Anterior cingulate cortex (tissue), 58 donors: ENCODE data around the gene COG5.

Experiments used
- DNase-seq, 58 donors: peaks; one replicate each; lab custom pipeline; 2025; lab: John Stamatoyannopoulos, UW

Gene COG5

DNA sequence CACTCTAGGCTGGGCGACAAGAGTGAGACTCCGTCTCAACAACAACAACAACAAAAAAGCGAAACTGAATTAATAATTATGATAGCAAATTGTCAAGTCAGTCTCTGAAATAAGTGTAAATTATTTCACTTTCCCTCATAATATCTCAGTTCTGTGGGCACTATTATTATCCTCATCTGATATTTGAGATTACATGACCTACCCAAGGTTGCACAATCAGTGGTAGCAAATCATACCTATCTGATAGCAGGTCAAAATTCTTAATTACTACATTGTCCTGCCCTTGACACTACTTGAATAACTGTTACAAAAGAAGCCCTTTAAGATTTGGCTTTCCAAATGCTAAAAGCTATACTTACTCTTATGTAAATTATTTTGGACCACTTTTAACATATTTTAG lies 209.1 kb downstream of the COG5 start:
- no peak for DNase-seq

DNA sequence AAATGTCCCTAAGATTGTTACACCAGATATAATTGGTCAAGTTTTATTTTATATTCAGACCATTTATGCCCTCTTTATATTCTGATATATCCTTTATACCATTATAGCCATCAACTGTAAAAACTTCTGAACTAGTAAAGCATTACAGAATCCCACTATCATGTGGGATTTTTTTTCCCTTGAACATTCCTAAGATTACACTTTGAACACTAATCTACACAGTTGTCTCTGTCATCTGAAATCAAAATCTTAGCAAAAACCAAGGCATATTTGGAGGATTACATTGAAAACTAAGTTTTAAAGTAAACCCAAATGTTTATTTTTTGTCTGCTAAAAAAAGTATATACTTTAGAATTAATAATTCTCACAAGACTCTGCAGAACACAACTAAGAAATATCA lies 210.0 kb downstream of the COG5 start:
- no peak for DNase-seq

GRCh38 chr7:107345898-107346297 lies 217.8 kb downstream of the COG5 start:
- no peak for DNase-seq

- DNase-seq: no peak
Measured at GRCh38 chr7:107344799-107345198, 218.9 kb downstream of the COG5 start.

- no peak for DNase-seq
Measured at GRCh38 chr7:107344286-107344685, 219.4 kb downstream of the COG5 start.

- no peak for DNase-seq
Measured at GRCh38 chr7:107338080-107338479, 225.6 kb downstream of the COG5 start.

- no peak for DNase-seq
Measured at GRCh38 chr7:107332488-107333269, 231.0 kb downstream of the COG5 start.

GRCh38 chr7:107330478-107330877 lies 233.2 kb downstream of the COG5 start:
- DNase-seq: no peak

DNA sequence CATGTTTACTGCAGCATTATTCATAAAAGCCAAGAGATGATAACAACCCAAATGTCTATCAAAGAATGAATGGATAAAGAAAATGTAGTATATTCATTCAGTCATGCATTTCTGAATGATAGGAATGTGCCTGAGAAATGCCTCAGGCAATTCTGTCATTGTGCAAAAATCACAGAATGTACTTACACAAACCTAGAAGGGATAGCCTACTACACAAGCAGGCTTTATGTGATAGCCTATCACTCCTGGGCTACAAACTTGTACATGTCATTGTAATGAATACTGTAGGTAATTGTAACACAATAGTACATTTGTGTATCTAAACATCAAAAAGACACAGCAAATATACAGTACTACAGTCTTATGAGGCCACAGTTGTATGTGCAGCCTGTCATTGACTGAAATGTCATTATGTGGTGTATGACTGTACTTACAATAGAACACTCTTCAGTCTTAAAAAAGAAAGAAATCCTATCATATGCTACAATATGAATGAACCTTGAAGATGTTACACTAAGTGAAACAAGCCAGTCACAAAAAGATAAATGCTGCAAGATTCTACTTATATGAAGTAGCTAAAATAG lies 235.6 kb downstream of the COG5 start:
- DNase-seq: no peak

DNA sequence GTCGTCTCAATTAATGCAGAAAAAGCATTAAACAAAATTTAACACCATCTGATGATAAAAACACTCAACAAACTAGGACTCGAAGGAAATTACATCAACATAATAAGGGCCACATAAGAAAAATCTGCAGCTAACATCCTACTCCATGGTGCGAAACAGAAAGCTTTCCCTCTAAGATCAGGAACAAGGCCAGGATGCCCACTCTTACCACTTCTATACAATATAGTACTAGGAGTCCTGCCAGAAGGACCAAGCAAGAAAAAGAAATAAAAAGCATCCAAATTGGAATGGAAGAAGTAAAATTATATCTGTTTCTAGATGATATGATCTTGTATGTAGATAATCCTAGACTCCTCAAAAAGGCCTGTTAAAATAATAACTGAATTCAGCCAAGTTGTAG lies 237.7 kb downstream of the COG5 start:
- peak in 4 of 58 donors; percentile 2 to 43 (median 8) for DNase-seq

DNA sequence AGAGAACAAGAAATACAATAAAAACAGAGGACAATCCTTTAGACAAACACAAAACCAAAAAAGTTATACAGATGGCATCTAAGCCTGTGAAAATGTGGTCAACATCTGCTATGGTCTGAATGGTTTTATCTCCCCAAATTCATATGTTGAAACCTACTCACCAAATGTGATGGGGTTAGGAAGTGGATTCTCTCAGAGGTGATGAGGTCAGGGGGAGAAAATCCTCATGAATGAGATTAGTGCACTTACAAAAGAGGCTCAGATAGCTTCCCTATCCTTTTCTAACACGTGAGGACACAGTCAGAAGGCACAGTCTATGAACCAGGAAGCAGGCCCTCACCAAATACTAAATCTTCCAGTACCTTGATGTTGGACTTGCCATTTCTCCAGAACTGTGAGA lies 241.7 kb downstream of the COG5 start:
- DNase-seq: no peak

GRCh38 chr7:107321611-107322010 lies 242.1 kb downstream of the COG5 start:
- DNase-seq: no peak

GRCh38 chr7:107319724-107320228 lies 243.9 kb downstream of the COG5 start:
- DNase-seq: no peak

DNA sequence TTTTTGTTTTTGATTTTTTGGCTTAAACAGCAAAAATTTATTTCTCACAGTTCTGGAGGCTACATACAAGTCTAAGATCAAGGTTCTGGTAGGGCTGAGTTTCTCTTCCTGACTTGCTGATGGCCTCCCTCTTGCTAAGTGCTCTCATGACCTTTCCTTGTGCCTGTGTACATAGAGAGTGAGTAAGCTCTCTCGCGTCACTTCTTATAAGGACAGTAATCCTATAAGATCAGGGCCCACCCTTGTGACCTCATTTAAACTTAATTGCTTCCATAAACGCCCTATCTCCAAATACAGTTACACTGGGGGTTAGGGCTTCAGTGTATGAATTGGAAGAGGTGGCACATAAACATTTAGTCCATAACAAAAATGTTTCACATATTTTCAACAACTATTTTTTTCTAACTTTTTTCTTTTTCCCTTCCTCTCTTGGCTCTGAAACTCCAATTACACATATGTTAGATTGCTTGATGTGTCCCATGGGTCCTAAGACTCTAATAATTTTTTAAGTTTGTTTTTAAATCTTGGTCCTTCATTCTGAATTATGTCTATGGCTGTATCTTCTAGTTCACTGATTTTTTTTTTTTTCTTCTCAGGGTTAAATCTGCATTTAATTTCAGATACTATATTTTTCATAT lies 245.1 kb downstream of the COG5 start:
- no peak for DNase-seq

DNA sequence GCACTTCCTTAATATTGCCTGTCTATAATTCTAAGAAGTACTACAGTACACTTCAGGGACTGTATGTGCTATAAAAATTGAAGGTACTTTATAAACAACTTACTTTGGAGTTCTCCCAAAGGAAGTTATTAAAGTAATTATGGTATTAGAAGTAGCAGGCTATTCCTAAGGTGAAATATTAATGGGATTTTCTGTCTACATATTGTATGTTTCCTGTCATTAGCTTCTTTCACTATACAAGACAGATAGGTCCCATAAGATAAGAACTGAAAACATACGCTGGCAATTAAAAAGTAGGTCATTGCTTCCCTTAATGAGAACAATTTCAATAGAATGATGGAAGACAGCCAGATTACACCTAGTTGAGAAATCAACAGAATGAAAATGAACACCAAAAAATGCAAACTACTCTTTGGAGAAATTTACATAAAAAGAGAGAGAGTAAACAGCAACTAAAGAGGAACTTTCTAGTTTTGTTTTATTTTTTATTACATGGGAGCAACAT lies 248.0 kb downstream of the COG5 start:
- DNase-seq: no peak

GRCh38 chr7:107313355-107313754 lies 250.4 kb downstream of the COG5 start:
- DNase-seq: no peak

- DNase-seq: no peak
Measured at GRCh38 chr7:107312418-107312817, 251.3 kb downstream of the COG5 start.

DNA sequence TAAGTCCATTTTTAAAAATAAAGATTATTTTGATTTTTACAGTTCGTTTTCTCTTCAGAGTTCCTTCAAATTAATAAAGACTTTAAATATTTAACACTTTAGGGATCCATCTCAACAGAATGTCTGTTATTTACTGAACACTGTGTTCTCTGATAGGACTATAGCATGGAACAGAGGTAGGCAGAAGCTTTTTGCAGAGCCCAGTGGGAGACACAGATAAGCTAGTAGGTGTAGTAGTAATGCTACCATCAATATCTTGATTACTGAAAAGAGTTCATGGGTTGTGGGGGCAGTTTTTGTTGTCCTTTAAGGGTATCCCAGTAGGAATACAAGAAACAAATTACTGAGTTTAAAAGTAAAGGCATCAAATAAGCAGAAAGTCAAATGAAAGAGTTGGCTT lies 254.4 kb downstream of the COG5 start:
- DNase-seq: no peak

- DNase-seq: no peak
Measured at GRCh38 chr7:107304636-107305035, 259.1 kb downstream of the COG5 start.

- no peak for DNase-seq
Measured at GRCh38 chr7:107304063-107304462, 259.7 kb downstream of the COG5 start.

GRCh38 chr7:107302250-107302847 lies 261.4 kb downstream of the COG5 start:
- DNase-seq: no peak
